HG03342 (cell line): ENCODE results near the gene GNG5.
"Not testable (repeated sequence)": the region's sequence is repeated elsewhere in the genome, so short reads cannot be mapped to it uniquely, and the experiment has no call there.

Experiments used
- ATAC-seq: cut with Tn5 transposase; IDR thresholded peaks from one replicate; pipeline ENCODE4 v1.9.1; 2021; ENCODE audit warnings: mild to moderate bottlenecking, moderate library complexity; ENCODE audit not compliant: unreplicated experiment

Gene GNG5

GRCh38 chr1:84492726-84493125 is 13.7 kb downstream of the GNG5 start:
- no peak for ATAC-seq

GRCh38 chr1:84489766-84490165 is 16.6 kb downstream of the GNG5 start:
- ATAC-seq: no peak

GRCh38 chr1:84488107-84488506 is 18.3 kb downstream of the GNG5 start:
- no peak for ATAC-seq

- no peak for ATAC-seq
These were observed 25.1 kb downstream of the GNG5 start for GRCh38 chr1:84481317-84481716.

GRCh38 chr1:84480650-84481049 is 25.7 kb downstream of the GNG5 start:
- peak; percentile 38 for ATAC-seq

- ATAC-seq: peak; percentile 26
These were observed 26.4 kb downstream of the GNG5 start for GRCh38 chr1:84479998-84480397.

- ATAC-seq: peak; percentile 91
These were observed 27.2 kb downstream of the GNG5 start, which contains the start of gene RPF1 for GRCh38 chr1:84478876-84479868. Gene RPF1 (plus strand): TSS chr1:84479266. CDS start chr1:84479282, 16 bp downstream.

- ATAC-seq: no peak
These were observed 30.2 kb downstream of the GNG5 start for GRCh38 chr1:84476225-84476624.

- ATAC-seq: no peak
These were observed 39.1 kb downstream of the GNG5 start for GRCh38 chr1:84467298-84467697.

- no peak for ATAC-seq
These were observed 44.3 kb downstream of the GNG5 start for GRCh38 chr1:84462118-84462517.

- no peak for ATAC-seq
These were observed 53.9 kb downstream of the GNG5 start for GRCh38 chr1:84452436-84452835.

- no peak for ATAC-seq
These were observed 55.5 kb downstream of the GNG5 start for GRCh38 chr1:84450910-84451309.

GRCh38 chr1:84448704-84449103 is 57.7 kb downstream of the GNG5 start:
- ATAC-seq: not testable (repeated sequence)
